KMS-11 (cell line): ENCODE measurements around the gene ABCC3.

Source experiments
- H2AFZ ChIP-seq: fragments of 200-600 bp; sonication (generic); 2 replicates; pipeline ENCODE4 v1.6.1; 2016; ENCODE audit warnings: antibody characterized with exemption, mixed run types, low read depth
- H3K27ac ChIP-seq: fragments of 200-600 bp; sonication (generic); 2 replicates; pipeline ENCODE4 v1.6.1; 2016; ENCODE audit warnings: mild to moderate bottlenecking, mixed run types
- H3K27me3 ChIP-seq: fragments of 200-600 bp; sonication (generic); 2 replicates; pipeline ENCODE4 v1.6.1; 2017; ENCODE audit warnings: mild to moderate bottlenecking, low read depth, mixed run types, moderate library complexity; ENCODE audit not compliant: insufficient read depth
- H3K36me3 ChIP-seq: fragments of 200-600 bp; sonication (generic); 2 replicates; pipeline ENCODE4 v1.6.1; 2017; ENCODE audit warnings: mild to moderate bottlenecking, mixed run types; ENCODE audit not compliant: insufficient read depth
- H3K4me1 ChIP-seq: fragments of 200-600 bp; sonication (generic); 2 replicates; pipeline ENCODE4 v1.6.1; 2016; ENCODE audit warnings: mild to moderate bottlenecking, low read depth, mixed run types; ENCODE audit not compliant: poor library complexity, severe bottlenecking
- H3K4me2 ChIP-seq: fragments of 200-600 bp; sonication (generic); 2 replicates; pipeline ENCODE4 v1.7.0; 2016; ENCODE audit warnings: mild to moderate bottlenecking, mixed run types
- H3K4me3 ChIP-seq: fragments of 200-600 bp; sonication (generic); IDR thresholded peaks from 2 replicates; pipeline ENCODE4 v1.6.1; 2017; ENCODE audit warnings: low read depth, low read length, mixed read lengths; ENCODE audit not compliant: insufficient read depth
- H3K79me2 ChIP-seq: fragments of 200-600 bp; sonication (generic); 2 replicates; pipeline ENCODE4 v1.6.1; 2016; ENCODE audit warnings: low read depth, mixed run types; ENCODE audit not compliant: insufficient read depth
- H3K9ac ChIP-seq: fragments of 200-600 bp; sonication (generic); 2 replicates; pipeline ENCODE4 v1.6.1; 2016; ENCODE audit warnings: mild to moderate bottlenecking, mixed run types
- H4K20me1 ChIP-seq: fragments of 200-600 bp; sonication (generic); 2 replicates; pipeline ENCODE4 v1.6.1; 2016; ENCODE audit warnings: mild to moderate bottlenecking, mixed run types; ENCODE audit not compliant: insufficient read depth
- CTCF ChIP-seq: fragments of 200-600 bp; sonication (generic); conservative IDR thresholded peaks from 2 replicates; pipeline ENCODE4 v1.6.1; 2017; ENCODE audit warnings: low read depth, mild to moderate bottlenecking, antibody characterized with exemption, low read length, moderate library complexity, mixed read lengths

ABCC3 gene

GRCh38 chr17:50641357-50641756, 6.7 kb downstream of the ABCC3 start:
- no peak overlapping the region for H3K27ac ChIP-seq
- TF ChIP-seq CTCF: no peak
- H3K4me2 ChIP-seq: no peak overlapping the region
- no peaks in the 10 kb centered on the region for H3K4me1 ChIP-seq
- no peak overlapping the region for H3K9ac ChIP-seq
- H4K20me1 ChIP-seq: no peaks in the 10 kb centered on the region
- no peak overlapping the region for H3K4me3 ChIP-seq
- H3K79me2 ChIP-seq: no peaks in the 10 kb centered on the region
- H3K36me3 ChIP-seq: no peaks in the 10 kb centered on the region
- peaks cover 3% of the 10 kb centered on the region; the same call in 1 of the 2 replicates for H3K27me3 ChIP-seq
- no peak overlapping the region for H2AFZ ChIP-seq

GRCh38 chr17:50642071-50642721, 7.5 kb downstream of the ABCC3 start:
- no peak for TF ChIP-seq CTCF
- Histone ChIP-seq H3K36me3 (no peaks in the 10 kb centered on the region), H4K20me1 (no peaks in the 10 kb centered on the region), H3K79me2 (no peaks in the 10 kb centered on the region), H3K4me3 (no peak overlapping the region), H3K27me3 (no peaks in the 10 kb centered on the region; the same call in 1 of the 2 replicates), H3K4me2 (no peak overlapping the region), H2AFZ (no peak overlapping the region), H3K9ac (no peak overlapping the region), H3K4me1 (no peaks in the 10 kb centered on the region), H3K27ac (no peak overlapping the region)

- Histone ChIP-seq H3K4me3 (no peak overlapping the region), H3K9ac (no peak overlapping the region), H3K79me2 (no peaks in the 10 kb centered on the region), H3K4me1 (no peaks in the 10 kb centered on the region), H3K27ac (no peak overlapping the region), H4K20me1 (no peaks in the 10 kb centered on the region), H2AFZ (no peak overlapping the region), H3K4me2 (no peak overlapping the region), H3K27me3 (no peaks in the 10 kb centered on the region; the same call in 1 of the 2 replicates), H3K36me3 (no peaks in the 10 kb centered on the region)
- TF ChIP-seq CTCF: no peak
Measured at GRCh38 chr17:50642722-50643656, 8.3 kb downstream of the ABCC3 start.

- Histone ChIP-seq H3K36me3 (no peaks in the 10 kb centered on the region), H3K27me3 (no peaks in the 10 kb centered on the region), H3K9ac (no peak overlapping the region), H3K4me2 (no peak overlapping the region), H2AFZ (no peak overlapping the region), H3K4me1 (no peaks in the 10 kb centered on the region), H3K4me3 (no peak overlapping the region), H3K27ac (no peak overlapping the region), H3K79me2 (no peaks in the 10 kb centered on the region), H4K20me1 (no peaks in the 10 kb centered on the region)
- TF ChIP-seq CTCF: no peak
Measured at GRCh38 chr17:50645748-50646682, 11.3 kb downstream of the ABCC3 start.
